Stomach (tissue), 4 donors: ENCODE measurements around the gene JUN.

Experiments used
- CTCF ChIP-seq, 7 experiments: fragments of 450-650 bp in 4 of 7; fragments of 200-600 bp in 3 of 7; sonication (generic) in 3 of 7; IDR thresholded peaks; one replicate each; pipeline ENCODE4 v1.5.1; 2016 to 2019; ENCODE audit warnings: antibody characterized with exemption in 7 of 7, control low read depth in 2 of 7, mild to moderate bottlenecking in 1 of 7
- POLR2A ChIP-seq, 4 donors: fragments of 450-650 bp; IDR thresholded peaks; one replicate each; pipeline ENCODE4 v1.6.1; 2016; ENCODE audit warnings: antibody characterized with exemption in 4 of 4, control low read depth in 2 of 4, mild to moderate bottlenecking in 1 of 4, moderate library complexity in 1 of 4
- POLR2AphosphoS5 ChIP-seq, 3 donors: sonication (generic); formaldehyde crosslinking; IDR thresholded peaks; one replicate each; pipeline ENCODE4 v1.6.1; 2016; ENCODE audit warnings: antibody characterized with exemption in 3 of 3

- TF ChIP-seq POLR2A (IDR thresholded peaks at IDR 0.05) (no peak), CTCF (IDR thresholded peaks at IDR 0.05) (no peak), POLR2AphosphoS5 (IDR thresholded peaks at IDR 0.05) (no peak)
Observed at GRCh38 chr1:58813361-58813760, 29.5 kb upstream of the JUN start.
